ENCODE measurements around the gene LHFPL2. TPM values are rescaled to one million over a fixed set of nuclear protein-coding genes. Genes with fewer than 3 reads are reported as not detected.
A peak's percentile ranks its signal among the peaks of the same experiment; 100 is the strongest.

Gene LHFPL2
- total RNA-seq, 1 donor from 2014 or later = 32.4 TPM

GRCh38 chr5:78649861-78650496, 1.4 kb upstream of the LHFPL2 start:
- FAIRE-seq = no peak
- Histone ChIP-seq H3K4me3 (ENCODE audit: low read depth, low read length) (no peak overlapping the region), H3K36me3 (ENCODE audit: control insufficient read depth, insufficient read depth, low read length) (peaks cover 2% of the 10 kb centered on the region), H3K27me3 (ENCODE audit: control insufficient read depth, insufficient read depth, low read length) (no peaks in the 10 kb centered on the region)
- no peak for TF ChIP-seq CTCF (IDR thresholded peaks at IDR 0.05; ENCODE audit: insufficient read depth, low read length, severe bottlenecking)
- DNase-seq (ENCODE audit: low read depth) = no peak

- FAIRE-seq (no peak), DNase-seq (ENCODE audit: low read depth) (no peak)
These were observed 681 bp upstream of the LHFPL2 start for GRCh38 chr5:78649211-78649695.

GRCh38 chr5:78647838-78648358, 674 bp downstream of the LHFPL2 start:
- H3K36me3 ChIP-seq (ENCODE audit: control insufficient read depth, insufficient read depth, low read length) = peaks cover 2% of the 10 kb centered on the region
- DNase-seq (ENCODE audit: low read depth) (peak; percentile 32), FAIRE-seq (no peak)
- no peaks in the 10 kb centered on the region for H3K27me3 ChIP-seq (ENCODE audit: control insufficient read depth, insufficient read depth, low read length)
- peak; percentile 28 for TF ChIP-seq CTCF (IDR thresholded peaks at IDR 0.05; ENCODE audit: insufficient read depth, low read length, severe bottlenecking)
- H3K4me3 ChIP-seq (ENCODE audit: low read depth, low read length) = peak overlapping the region; percentile 92

More at GRCh38 chr5:78649211-78649695, 681 bp upstream of the LHFPL2 start:
- peaks cover 2% of the 10 kb centered on the region for H3K36me3 ChIP-seq (ENCODE audit: control insufficient read depth, insufficient read depth, low read length)
- no peak for TF ChIP-seq CTCF (IDR thresholded peaks at IDR 0.05; ENCODE audit: insufficient read depth, low read length, severe bottlenecking)
- H3K4me3 ChIP-seq (ENCODE audit: low read depth, low read length) = peak overlapping the region; percentile 92
- H3K27me3 ChIP-seq (ENCODE audit: control insufficient read depth, insufficient read depth, low read length) = no peaks in the 10 kb centered on the region

- Histone ChIP-seq H3K27me3 (ENCODE audit: control insufficient read depth, insufficient read depth, low read length) (no peaks in the 10 kb centered on the region), H3K4me3 (ENCODE audit: low read depth, low read length) (peak overlapping the region; percentile 92), H3K36me3 (ENCODE audit: control insufficient read depth, insufficient read depth, low read length) (peaks cover 5% of the 10 kb centered on the region)
- DNase-seq (ENCODE audit: low read depth) (peak; percentile 24), FAIRE-seq (no peak)
- TF ChIP-seq CTCF (IDR thresholded peaks at IDR 0.05; ENCODE audit: insufficient read depth, low read length, severe bottlenecking) = no peak
These were observed 1.2 kb downstream of the LHFPL2 start for GRCh38 chr5:78647351-78647818.

- Histone ChIP-seq H3K27me3 (ENCODE audit: control insufficient read depth, insufficient read depth, low read length) (no peaks in the 10 kb centered on the region), H3K36me3 (ENCODE audit: control insufficient read depth, insufficient read depth, low read length) (peaks cover 5% of the 10 kb centered on the region), H3K4me3 (ENCODE audit: low read depth, low read length) (no peak overlapping the region)
- FAIRE-seq (no peak), DNase-seq (ENCODE audit: low read depth) (no peak)
- TF ChIP-seq CTCF (IDR thresholded peaks at IDR 0.05; ENCODE audit: insufficient read depth, low read length, severe bottlenecking) = no peak
These were observed 3.8 kb downstream of the LHFPL2 start for GRCh38 chr5:78644741-78645300.

Data from bronchial epithelial cell (primary cell).